Testis (tissue), 2 donors: ENCODE data around the gene HTR5A.

Source experiments
- CTCF ChIP-seq, 3 experiments: fragments of 450-650 bp in 2 of 3; fragments of 200-600 bp in 1 of 3; sonication (generic) in 1 of 3; IDR thresholded peaks; one replicate each; pipeline ENCODE4 v1.5.1; 2016 to 2019; ENCODE audit warnings: antibody characterized with exemption in 3 of 3, mild to moderate bottlenecking in 2 of 3, moderate library complexity in 1 of 3
- POLR2A ChIP-seq: fragments of 450-650 bp; IDR thresholded peaks from one replicate; pipeline ENCODE4 v1.6.1; 2017; ENCODE audit warnings: antibody characterized with exemption, mild to moderate bottlenecking, moderate library complexity

DNA sequence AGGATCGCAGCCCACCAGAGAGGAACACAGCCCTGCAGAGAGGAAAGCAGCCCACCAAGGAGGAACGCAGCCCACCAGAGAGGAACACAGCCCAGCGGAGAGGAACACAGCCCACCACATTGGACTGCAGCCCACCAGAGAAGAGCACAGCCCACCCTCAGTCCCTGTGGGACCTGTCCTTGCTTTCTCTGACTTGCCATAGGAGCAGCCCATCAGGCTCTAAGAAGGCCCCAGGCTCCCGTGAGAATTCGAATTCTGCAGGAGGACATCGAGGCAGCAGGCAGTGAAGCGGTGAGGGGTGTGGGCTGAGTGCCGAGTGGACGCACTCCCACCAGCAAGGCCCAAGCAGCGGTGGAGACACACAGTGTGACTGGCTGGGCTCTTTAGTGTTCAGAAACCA lies 59.1 kb downstream of the HTR5A start:
- TF ChIP-seq CTCF (IDR thresholded peaks at IDR 0.05): no peak
- TF ChIP-seq POLR2A: no peak
